Fibroblast of upper back skin (primary cell): Measurements from ENCODE around the gene MORN4.
"Not testable (repeated sequence)": the region's sequence is repeated elsewhere in the genome, so short reads cannot be mapped to it uniquely, and the experiment has no call there.

Experiments used
- DNase-seq: peaks from one replicate; pipeline ENCODE4 v3.0.0-alpha.2; 2013

Gene MORN4

GRCh38 chr10:97632949-97633884 lies at the start of gene MORN4:
TSS of gene MORN4 (minus strand) at chr10:97633500. CDS start at chr10:97619653, 13,847 bp downstream.
- peak; percentile 94 for DNase-seq

- DNase-seq, result no peak
These were observed 48.7 kb upstream of the MORN4 start for GRCh38 chr10:97682042-97682441.

GRCh38 chr10:97679594-97679993 lies 46.3 kb upstream of the MORN4 start:
- DNase-seq, result no peak

GRCh38 chr10:97676770-97677581 lies 43.7 kb upstream of the MORN4 start:
- DNase-seq, result peak; percentile 40

GRCh38 chr10:97675222-97675621 lies 41.9 kb upstream of the MORN4 start:
- DNase-seq, result no peak

- peak; percentile 82 for DNase-seq
These were observed 40.6 kb upstream of the MORN4 start for GRCh38 chr10:97673736-97674525.

GRCh38 chr10:97669571-97669970 lies 36.3 kb upstream of the MORN4 start:
- no peak for DNase-seq

GRCh38 chr10:97667463-97667862 lies 34.2 kb upstream of the MORN4 start:
- DNase-seq, result no peak

GRCh38 chr10:97666992-97667391 lies 33.7 kb upstream of the MORN4 start:
- DNase-seq, result no peak

GRCh38 chr10:97664282-97664850 lies 31.1 kb upstream of the MORN4 start:
- no peak for DNase-seq

GRCh38 chr10:97659589-97659988 lies 26.3 kb upstream of the MORN4 start:
- peak; percentile 84 for DNase-seq

GRCh38 chr10:97656777-97657176 lies 23.5 kb upstream of the MORN4 start:
- DNase-seq, result no peak

- DNase-seq, result no peak
These were observed 18.5 kb upstream of the MORN4 start for GRCh38 chr10:97651773-97652172.

- no peak for DNase-seq
These were observed 17.4 kb upstream of the MORN4 start for GRCh38 chr10:97650726-97651125.

GRCh38 chr10:97649405-97649750 lies 16.1 kb upstream of the MORN4 start:
- DNase-seq, result not testable (repeated sequence)

GRCh38 chr10:97648562-97649404 lies 15.5 kb upstream of the MORN4 start:
- DNase-seq, result peak; percentile 95

- DNase-seq, result peak; percentile 54
These were observed 14.3 kb upstream of the MORN4 start for GRCh38 chr10:97647556-97647955.

- DNase-seq, result no peak
These were observed 11.6 kb upstream of the MORN4 start for GRCh38 chr10:97644936-97645335.

- DNase-seq, result no peak
These were observed 10.2 kb upstream of the MORN4 start for GRCh38 chr10:97643441-97643985.

GRCh38 chr10:97642471-97643159 lies 9.3 kb upstream of the MORN4 start:
- DNase-seq, result not testable (repeated sequence)
